Adrenal gland (tissue), 5 donors: Measurements from ENCODE around the gene SPTAN1.

Experiments used
- CTCF ChIP-seq, 6 experiments: fragments of 450-650 bp in 4 of 6; fragments of 200-600 bp in 2 of 6; sonication (generic) in 1 of 6; IDR thresholded peaks; 1 replicate in 5 of 6; 2 replicates in 1 of 6; pipeline versions ENCODE4 v1.5.1 to v1.8.0; 2016 to 2021; ENCODE audit warnings: antibody characterized with exemption in 6 of 6, mild to moderate bottlenecking in 2 of 6, moderate library complexity in 1 of 6
- POLR2A ChIP-seq, 2 donors: fragments of 450-650 bp; IDR thresholded peaks; one replicate each; pipeline ENCODE4 v1.6.1; 2017; ENCODE audit warnings: antibody characterized with exemption in 2 of 2, mild to moderate bottlenecking in 2 of 2, moderate library complexity in 1 of 2
- donor health status: DM: no; HTN: no; CAD: no.

- no peak for TF ChIP-seq CTCF (IDR thresholded peaks at IDR 0.05)
- TF ChIP-seq POLR2A (IDR thresholded peaks at IDR 0.05): no peak
Observed at GRCh38 chr9:128614728-128615127, 62.3 kb downstream of the SPTAN1 start.
